Dendritic cell treated with granulocyte-macrophage colony-stimulating factor and Interleukin-4, amounts not matched to agents 40 ng/mL and 50 ng/mL, for 4 days (primary cell): Measurements from ENCODE around the gene CNTNAP5.
"Not testable (repeated sequence)": the region's sequence is repeated elsewhere in the genome, so short reads cannot be mapped to it uniquely, and the experiment has no call there.

Experiments used
- H3K27ac Mint-ChIP-seq: one replicate; pipeline ENCODE4 v1.8.0; 2022; ENCODE audit warnings: mild to moderate bottlenecking, mixed read lengths
- H3K27me3 Mint-ChIP-seq: one replicate; pipeline ENCODE4 v1.8.0; 2022; ENCODE audit warnings: mild to moderate bottlenecking, mixed read lengths
- H3K36me3 Mint-ChIP-seq: one replicate; pipeline ENCODE4 v1.8.0; 2022; ENCODE audit warnings: low read depth, mixed read lengths
- H3K4me1 Mint-ChIP-seq: one replicate; pipeline ENCODE4 v1.8.0; 2022; ENCODE audit warnings: low read depth, mixed read lengths
- H3K4me3 Mint-ChIP-seq: one replicate; pipeline ENCODE4 v1.8.0; 2022; ENCODE audit warnings: mild to moderate bottlenecking, moderate library complexity, mixed read lengths
- H3K9me3 Mint-ChIP-seq: one replicate; pipeline ENCODE4 v1.8.0; 2022; ENCODE audit warnings: mixed read lengths
- intact Hi-C: fragments of 100-400 bp; cut with micrococcal nuclease; formaldehyde crosslinking; loops from one replicate; pipeline ENCODE4 v1.15.0; 2022

CNTNAP5 gene

DNA sequence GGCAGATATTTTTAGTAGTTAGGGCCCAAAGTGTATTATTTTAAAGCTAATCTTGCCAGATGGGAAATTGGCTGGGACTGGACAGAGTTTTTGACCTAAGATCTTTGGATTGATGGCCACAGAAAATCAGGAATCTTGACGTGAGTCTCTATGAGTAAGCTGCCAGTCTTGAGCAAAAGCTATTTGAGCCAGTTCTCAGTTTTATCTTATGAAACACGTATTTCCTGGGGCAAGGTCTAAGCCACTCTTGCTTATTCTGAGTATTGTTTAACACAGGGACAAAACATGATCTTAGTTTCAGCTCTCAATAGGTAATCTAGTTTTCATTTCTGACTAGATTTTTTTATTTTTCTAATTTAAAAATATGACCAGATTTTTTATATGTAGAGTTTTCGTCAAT, 329.4 kb downstream of the CNTNAP5 start:
- Mint-ChIP-seq H3K27me3 (no peaks in the 10 kb centered on the region), H3K9me3 (peaks cover 12% of the 10 kb centered on the region), H3K27ac (no peak overlapping the region), H3K4me1 (no peaks in the 10 kb centered on the region), H3K4me3 (no peak overlapping the region), H3K36me3 (no peaks in the 10 kb centered on the region)
- intact Hi-C loops: no loop called here

DNA sequence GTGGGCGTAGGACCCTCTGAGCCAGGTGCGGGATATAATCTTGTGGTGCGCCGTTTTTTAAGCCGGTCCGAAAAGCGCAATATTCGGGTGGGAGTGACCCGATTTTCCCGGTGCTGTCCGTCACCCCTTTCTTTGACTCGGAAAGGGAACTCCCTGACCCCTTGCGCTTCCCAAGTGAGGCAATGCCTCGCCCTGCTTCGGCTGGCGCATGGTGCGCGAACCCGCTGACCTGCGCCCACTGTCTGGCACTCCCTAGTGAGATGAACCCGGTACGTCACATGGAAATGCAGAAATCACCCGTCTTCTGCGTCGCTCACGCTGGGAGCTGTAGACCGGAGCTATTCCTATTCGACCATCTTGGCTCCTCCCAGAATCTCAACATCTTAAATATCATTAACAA, 336.9 kb downstream of the CNTNAP5 start:
- H3K27ac Mint-ChIP-seq, H3K36me3 Mint-ChIP-seq, intact Hi-C loops, H3K4me3 Mint-ChIP-seq, H3K4me1 Mint-ChIP-seq, H3K27me3 Mint-ChIP-seq: not testable (repeated sequence)
- peaks cover 39% of the 10 kb centered on the region for H3K9me3 Mint-ChIP-seq

DNA sequence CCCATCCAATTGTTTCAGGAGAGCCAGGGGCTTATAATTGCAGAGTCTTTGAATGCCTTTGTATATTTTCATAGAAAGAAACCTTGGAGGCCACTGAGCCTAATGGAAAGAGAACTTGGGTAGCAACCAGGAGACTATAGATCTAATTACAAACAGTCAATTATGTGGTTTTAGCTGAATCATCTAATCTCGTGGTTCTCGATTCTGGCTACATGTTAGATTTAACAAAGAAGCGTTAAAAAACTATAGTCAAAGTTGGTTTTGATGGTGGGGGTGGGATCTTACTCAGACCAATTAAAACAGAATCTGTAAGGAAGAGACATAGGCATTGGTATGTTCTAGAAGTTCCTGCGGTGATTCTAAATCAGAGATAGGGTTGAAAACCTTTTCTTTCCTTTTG, 344.1 kb downstream of the CNTNAP5 start:
- intact Hi-C loops: no loop called here
- Mint-ChIP-seq H3K9me3 (peaks cover 41% of the 10 kb centered on the region), H3K4me1 (no peaks in the 10 kb centered on the region), H3K4me3 (no peak overlapping the region), H3K36me3 (no peaks in the 10 kb centered on the region), H3K27me3 (no peaks in the 10 kb centered on the region), H3K27ac (no peak overlapping the region)

DNA sequence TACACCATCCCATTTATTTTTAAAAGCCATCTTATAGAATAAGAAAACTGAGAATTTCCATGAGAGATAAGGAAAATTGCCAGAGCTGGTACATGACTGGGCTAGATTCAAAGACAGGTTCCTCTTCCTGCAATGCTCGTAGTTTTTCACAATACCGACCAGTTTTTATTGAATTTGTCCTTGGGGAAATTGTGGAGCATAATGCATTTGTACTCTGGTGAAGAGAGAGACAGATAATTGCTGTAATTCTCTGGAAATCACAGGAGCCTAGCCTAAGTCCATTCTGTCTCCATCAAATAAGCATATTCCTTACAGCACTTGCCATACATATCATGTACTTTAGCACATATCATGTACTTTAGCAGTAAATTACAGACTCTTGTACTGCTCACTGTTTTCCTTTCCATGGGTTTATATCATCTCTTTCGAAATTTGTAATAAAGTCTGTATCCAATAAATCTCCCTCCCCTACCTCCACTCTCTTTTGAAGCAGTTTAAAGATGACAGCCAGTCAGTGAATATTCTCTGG, 355.2 kb downstream of the CNTNAP5 start:
- Mint-ChIP-seq H3K27ac (no peak overlapping the region), H3K4me1 (no peaks in the 10 kb centered on the region), H3K9me3 (no peaks in the 10 kb centered on the region), H3K27me3 (no peaks in the 10 kb centered on the region), H3K36me3 (no peaks in the 10 kb centered on the region), H3K4me3 (no peak overlapping the region)
- intact Hi-C loops: no loop called here

DNA sequence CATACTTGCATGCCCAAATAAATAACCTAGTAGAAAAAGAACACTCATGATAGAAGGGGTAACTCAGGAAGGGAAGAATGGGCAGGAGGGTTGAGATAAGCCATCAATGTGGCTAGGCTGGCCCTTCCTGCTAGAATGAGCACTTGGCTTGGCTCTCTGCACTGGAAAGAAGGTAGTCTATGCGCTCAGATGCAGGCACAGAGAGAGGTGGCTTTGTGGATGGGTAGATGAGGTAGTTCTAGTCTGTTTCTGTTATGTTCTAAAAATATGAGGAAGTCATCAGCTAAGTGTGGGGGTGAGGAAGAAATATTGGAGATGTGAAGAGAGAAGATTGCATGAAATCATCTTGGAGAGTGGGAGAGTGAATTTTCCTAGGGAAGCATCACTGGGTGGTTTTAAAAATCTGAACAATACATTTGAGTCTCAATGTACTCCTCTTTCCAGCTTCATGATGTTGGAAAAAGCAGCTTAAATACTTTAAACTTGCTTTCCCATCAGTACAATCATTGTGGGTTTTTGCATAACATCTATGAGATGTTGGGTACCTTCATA, 357.1 kb downstream of the CNTNAP5 start:
- intact Hi-C loops: no loop called here
- H3K4me3 Mint-ChIP-seq: no peak overlapping the region
- H3K27me3 Mint-ChIP-seq: no peaks in the 10 kb centered on the region
- H3K4me1 Mint-ChIP-seq: no peaks in the 10 kb centered on the region
- H3K36me3 Mint-ChIP-seq: no peaks in the 10 kb centered on the region
- no peak overlapping the region for H3K27ac Mint-ChIP-seq
- H3K9me3 Mint-ChIP-seq: no peaks in the 10 kb centered on the region

DNA sequence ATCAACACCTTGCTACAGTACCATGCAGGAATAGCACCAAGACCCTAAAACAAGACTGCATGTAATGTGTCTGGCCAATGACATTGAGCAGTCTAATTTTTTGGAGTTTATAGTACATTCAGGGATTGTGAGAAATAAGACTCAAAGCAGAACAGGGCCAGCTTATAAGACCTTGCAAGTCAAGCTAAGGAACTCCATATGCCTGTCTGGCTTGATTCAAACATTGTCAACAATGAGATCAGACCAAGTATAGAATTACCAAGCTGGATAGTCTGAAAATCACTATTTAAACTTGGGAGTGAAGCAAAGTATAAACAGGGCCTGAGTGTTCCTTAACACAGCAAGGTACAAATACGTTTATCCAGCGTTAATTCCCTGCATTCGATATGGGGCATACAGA, 370.9 kb downstream of the CNTNAP5 start:
- H3K36me3 Mint-ChIP-seq: no peaks in the 10 kb centered on the region
- no peaks in the 10 kb centered on the region for H3K4me1 Mint-ChIP-seq
- H3K9me3 Mint-ChIP-seq: peaks cover 11% of the 10 kb centered on the region
- H3K27me3 Mint-ChIP-seq: no peaks in the 10 kb centered on the region
- no peak overlapping the region for H3K4me3 Mint-ChIP-seq
- intact Hi-C loops: no loop called here
- H3K27ac Mint-ChIP-seq: no peak overlapping the region

DNA sequence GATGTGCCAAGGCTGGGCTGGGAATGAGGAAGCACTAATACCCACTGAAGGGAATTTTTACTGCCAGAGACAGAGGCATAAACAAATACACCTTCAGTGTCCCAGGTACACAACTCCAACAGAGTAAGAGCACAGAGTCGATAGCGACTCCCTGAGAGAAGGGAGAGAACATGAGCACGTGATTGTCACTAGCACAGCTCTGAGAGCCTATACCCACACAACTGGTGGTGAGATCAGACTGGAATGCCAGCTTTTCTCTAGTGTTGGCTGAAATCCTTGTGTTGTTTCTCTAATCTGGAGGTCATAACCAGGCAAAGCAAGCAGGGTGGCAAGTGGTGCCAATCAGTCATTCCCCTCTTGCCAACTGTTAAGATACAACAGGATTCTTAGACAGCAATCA, 377.2 kb downstream of the CNTNAP5 start:
- intact Hi-C loops: no loop called here
- Mint-ChIP-seq H3K4me3 (no peak overlapping the region), H3K36me3 (no peaks in the 10 kb centered on the region), H3K4me1 (no peaks in the 10 kb centered on the region), H3K27me3 (no peaks in the 10 kb centered on the region), H3K27ac (no peak overlapping the region), H3K9me3 (peaks cover 21% of the 10 kb centered on the region)

DNA sequence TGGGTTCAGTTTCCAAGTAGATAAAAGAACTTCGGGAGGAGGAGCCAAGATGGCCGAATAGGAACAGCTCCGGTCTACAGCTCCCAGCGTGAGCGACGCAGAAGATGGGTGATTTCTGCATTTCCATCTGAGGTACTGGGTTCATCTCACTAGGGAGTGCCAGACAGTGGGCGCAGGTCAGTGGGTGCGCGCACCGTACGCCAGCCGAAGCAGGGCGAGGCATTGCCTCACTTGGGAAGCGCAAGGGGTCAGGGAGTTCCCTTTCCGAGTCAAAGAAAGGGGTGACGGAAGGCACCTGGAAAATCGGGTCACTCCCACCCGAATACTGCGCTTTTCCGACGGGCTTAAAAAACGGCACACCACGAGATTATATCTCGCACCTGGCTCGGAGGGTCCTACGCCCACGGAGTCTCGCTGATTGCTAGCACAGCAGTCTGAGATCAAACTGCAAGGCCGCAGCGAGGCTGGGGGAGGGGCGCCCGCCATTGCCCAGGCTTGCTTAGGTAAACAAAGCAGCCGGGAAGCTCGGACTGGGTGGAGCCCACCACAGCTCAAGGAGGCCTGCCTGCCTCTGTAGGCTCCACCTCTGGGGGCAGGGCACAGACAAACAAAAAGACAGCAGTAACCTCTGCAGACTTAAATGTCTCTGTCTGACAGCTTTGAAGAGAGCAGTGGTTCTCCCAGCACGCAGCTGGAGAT, 382.9 kb downstream of the CNTNAP5 start:
- H3K27ac Mint-ChIP-seq, H3K4me3 Mint-ChIP-seq, intact Hi-C loops, H3K27me3 Mint-ChIP-seq, H3K36me3 Mint-ChIP-seq, H3K4me1 Mint-ChIP-seq: not testable (repeated sequence)
- peaks cover 19% of the 10 kb centered on the region for H3K9me3 Mint-ChIP-seq

DNA sequence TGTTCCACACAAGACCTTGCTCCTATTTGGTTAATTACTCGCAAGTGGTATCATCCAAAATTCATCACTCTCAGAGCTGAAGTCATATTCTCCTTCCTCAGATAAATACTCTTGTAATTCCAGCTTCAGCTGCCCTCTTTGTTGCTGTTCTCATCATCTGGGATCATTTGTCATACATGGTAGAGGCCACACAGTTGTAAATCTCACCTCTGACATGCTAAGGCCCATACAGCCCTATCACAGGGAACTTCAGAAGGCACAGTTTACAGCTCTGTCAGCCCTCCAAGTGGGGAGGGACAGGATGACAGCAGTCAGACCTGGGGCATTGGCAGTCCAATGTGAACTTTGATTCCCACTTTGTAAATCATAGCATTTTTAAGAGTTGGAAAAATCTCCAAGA, 399.0 kb downstream of the CNTNAP5 start:
- Mint-ChIP-seq H3K27me3 (no peaks in the 10 kb centered on the region), H3K4me1 (no peaks in the 10 kb centered on the region), H3K27ac (no peak overlapping the region), H3K4me3 (no peak overlapping the region), H3K36me3 (no peaks in the 10 kb centered on the region), H3K9me3 (peaks cover 50% of the 10 kb centered on the region)
- intact Hi-C loops: no loop called here

DNA sequence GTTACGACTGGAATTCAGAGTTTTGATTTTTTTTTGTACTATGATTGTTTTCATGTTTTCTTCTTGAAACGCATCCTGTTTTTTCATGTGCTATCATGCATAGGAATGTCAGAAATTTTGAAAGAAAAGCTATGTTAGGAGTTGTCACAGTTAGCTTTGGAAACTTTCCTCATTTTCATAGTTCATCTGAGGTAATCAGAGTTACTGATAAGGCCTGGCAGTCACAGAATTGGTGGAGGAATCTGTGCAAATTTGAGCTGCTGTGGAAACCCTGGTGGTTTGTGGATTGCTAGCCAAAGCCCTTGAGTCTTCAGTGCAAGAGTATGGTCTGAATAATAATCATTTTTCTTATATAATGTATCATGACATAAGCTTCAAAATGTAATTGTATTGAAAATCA, 401.0 kb downstream of the CNTNAP5 start:
- H3K36me3 Mint-ChIP-seq: no peaks in the 10 kb centered on the region
- H3K9me3 Mint-ChIP-seq: peaks cover 37% of the 10 kb centered on the region
- H3K27ac Mint-ChIP-seq: no peak overlapping the region
- H3K27me3 Mint-ChIP-seq: no peaks in the 10 kb centered on the region
- no peak overlapping the region for H3K4me3 Mint-ChIP-seq
- intact Hi-C loops: no loop called here
- no peaks in the 10 kb centered on the region for H3K4me1 Mint-ChIP-seq

DNA sequence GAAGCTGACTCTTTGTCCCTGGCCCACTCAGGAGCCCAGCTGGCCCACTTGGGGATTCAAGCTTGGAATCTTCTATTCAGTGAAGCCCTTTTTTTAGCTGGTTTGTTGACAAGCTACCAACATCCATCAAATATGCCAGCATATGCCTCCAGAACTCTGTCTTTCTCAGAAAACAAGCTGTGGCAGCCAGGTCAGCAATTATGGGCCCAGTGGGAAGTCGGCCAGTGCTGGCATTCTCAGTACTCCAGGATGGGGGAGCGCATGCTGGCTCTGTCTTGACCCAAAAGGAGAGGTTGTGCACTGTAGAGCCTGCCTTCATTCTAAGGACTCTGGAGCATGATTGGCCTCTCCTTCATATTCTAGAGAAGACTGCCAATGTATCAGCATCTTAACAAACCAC, 401.5 kb downstream of the CNTNAP5 start:
- intact Hi-C loops: no loop called here
- Mint-ChIP-seq H3K4me3 (no peak overlapping the region), H3K4me1 (no peaks in the 10 kb centered on the region), H3K27ac (no peak overlapping the region), H3K27me3 (no peaks in the 10 kb centered on the region), H3K9me3 (peaks cover 32% of the 10 kb centered on the region), H3K36me3 (no peaks in the 10 kb centered on the region)

DNA sequence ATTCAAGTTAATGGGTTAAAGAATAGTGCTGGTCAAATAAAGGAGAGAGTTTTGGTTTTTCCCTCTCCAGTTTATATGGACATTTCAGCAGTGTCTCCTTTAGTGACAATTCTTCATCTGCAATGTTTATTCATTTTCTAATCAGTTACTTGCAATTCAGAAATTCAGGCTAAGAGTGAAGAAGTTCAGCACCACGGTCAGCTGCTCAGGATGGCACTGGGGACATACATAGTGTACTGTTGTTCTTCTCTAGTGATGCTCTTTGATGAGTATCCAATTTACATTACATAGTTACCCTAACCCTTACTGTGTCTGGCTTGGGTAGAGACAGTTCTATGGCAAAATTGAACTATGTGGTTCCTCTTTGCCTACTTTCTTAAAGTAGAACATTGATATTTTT, 412.7 kb downstream of the CNTNAP5 start:
- no peak overlapping the region for H3K4me3 Mint-ChIP-seq
- H3K36me3 Mint-ChIP-seq: no peaks in the 10 kb centered on the region
- no peaks in the 10 kb centered on the region for H3K4me1 Mint-ChIP-seq
- no peaks in the 10 kb centered on the region for H3K9me3 Mint-ChIP-seq
- intact Hi-C loops: no loop called here
- no peak overlapping the region for H3K27ac Mint-ChIP-seq
- no peaks in the 10 kb centered on the region for H3K27me3 Mint-ChIP-seq

DNA sequence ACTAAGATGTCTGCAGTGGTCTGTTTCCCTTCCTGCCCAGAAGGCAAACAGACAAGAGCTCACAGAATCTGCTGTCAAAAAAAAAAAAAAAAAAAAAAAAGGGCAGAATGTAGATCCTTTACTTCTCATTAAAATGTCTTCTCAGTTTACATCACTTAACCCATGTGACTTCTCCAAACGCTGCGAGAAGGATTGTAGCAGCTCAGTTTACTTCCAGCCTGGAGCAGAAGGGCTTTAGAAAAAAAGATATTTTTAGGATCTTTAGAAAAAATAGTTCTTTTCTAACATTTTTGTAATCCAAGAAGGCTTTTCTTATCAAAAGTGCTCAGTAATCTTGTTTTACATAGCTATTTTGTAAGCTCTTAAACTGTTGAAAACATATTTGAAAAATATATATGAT, 425.4 kb downstream of the CNTNAP5 start:
- H3K36me3 Mint-ChIP-seq: no peaks in the 10 kb centered on the region
- H3K27ac Mint-ChIP-seq: no peak overlapping the region
- H3K9me3 Mint-ChIP-seq: peaks cover 50% of the 10 kb centered on the region
- no peak overlapping the region for H3K4me3 Mint-ChIP-seq
- no peaks in the 10 kb centered on the region for H3K27me3 Mint-ChIP-seq
- H3K4me1 Mint-ChIP-seq: no peaks in the 10 kb centered on the region
- intact Hi-C loops: no loop called here

DNA sequence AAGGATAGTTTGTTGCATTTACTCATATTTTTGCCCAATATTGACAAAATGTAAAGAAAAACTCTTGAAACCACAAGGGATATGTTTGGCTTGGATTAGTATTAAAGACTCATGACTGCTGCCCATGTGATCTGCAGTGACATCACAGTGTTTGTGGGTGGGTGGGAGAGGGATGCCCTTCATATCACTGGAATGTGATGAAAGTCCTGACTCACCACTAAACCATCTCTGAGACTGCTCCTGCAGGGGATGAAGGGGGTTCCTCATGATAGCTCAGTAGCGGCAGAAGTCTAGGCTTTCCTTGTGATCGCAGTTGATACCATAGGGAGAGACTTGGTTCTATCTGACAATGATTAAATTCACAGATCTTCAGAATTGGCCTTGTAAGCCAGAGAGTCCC, 451.2 kb downstream of the CNTNAP5 start:
- H3K27ac Mint-ChIP-seq: no peak overlapping the region
- no peaks in the 10 kb centered on the region for H3K27me3 Mint-ChIP-seq
- H3K4me1 Mint-ChIP-seq: no peaks in the 10 kb centered on the region
- intact Hi-C loops: no loop called here
- H3K4me3 Mint-ChIP-seq: no peak overlapping the region
- H3K36me3 Mint-ChIP-seq: no peaks in the 10 kb centered on the region
- H3K9me3 Mint-ChIP-seq: peaks cover 10% of the 10 kb centered on the region

DNA sequence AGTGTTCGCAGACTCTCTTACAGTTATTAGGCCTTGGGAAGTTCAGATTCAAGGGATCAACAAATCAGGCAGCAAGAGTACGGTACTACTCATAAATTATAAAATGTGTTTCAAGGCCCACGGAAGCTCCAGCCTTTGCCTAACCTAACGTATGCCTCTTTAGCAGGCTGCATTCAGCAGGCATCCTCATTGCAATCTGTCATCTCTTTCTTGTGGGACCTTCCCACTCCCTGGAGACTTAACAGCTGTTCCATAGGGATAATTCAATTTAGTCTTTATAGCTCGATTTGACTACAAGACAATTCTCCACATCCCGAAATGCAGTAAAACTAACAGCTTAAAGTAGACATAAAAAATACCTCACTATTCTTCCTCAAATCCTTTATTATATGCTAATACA, 453.7 kb downstream of the CNTNAP5 start:
- H3K27ac Mint-ChIP-seq: no peak overlapping the region
- no peak overlapping the region for H3K4me3 Mint-ChIP-seq
- no peaks in the 10 kb centered on the region for H3K27me3 Mint-ChIP-seq
- intact Hi-C loops: no loop called here
- H3K4me1 Mint-ChIP-seq: no peaks in the 10 kb centered on the region
- H3K9me3 Mint-ChIP-seq: peaks cover 20% of the 10 kb centered on the region
- no peaks in the 10 kb centered on the region for H3K36me3 Mint-ChIP-seq
